Progenitor cell of endocrine pancreas (in vitro differentiated cells): Measurements from ENCODE around the gene MAN2B2. TPM values are rescaled to one million over a fixed set of nuclear protein-coding genes. Genes with fewer than 3 reads are reported as not detected.

Source experiments
- DNase-seq: peaks from one replicate; pipeline ENCODE4 v3.0.0; 2021; ENCODE audit warnings: low spot score; ENCODE audit not compliant: unreplicated experiment
- H3K27ac Mint-ChIP-seq: 2 replicates; pipeline ENCODE4 v1.8.0; 2021; ENCODE audit warnings: mild to moderate bottlenecking, moderate library complexity, mixed read lengths
- H3K27me3 Mint-ChIP-seq: 2 replicates; pipeline ENCODE4 v1.8.0; 2021; ENCODE audit warnings: mixed read lengths
- H3K36me3 Mint-ChIP-seq: 2 replicates; pipeline ENCODE4 v1.8.0; 2022; ENCODE audit warnings: mixed read lengths; ENCODE audit not compliant: insufficient read depth
- H3K4me1 Mint-ChIP-seq: 2 replicates; pipeline ENCODE4 v1.8.0; 2021; ENCODE audit warnings: low read depth, mixed read lengths
- H3K4me3 Mint-ChIP-seq: 2 replicates; pipeline ENCODE4 v1.8.0; 2021; ENCODE audit warnings: low read depth, mild to moderate bottlenecking, moderate library complexity, mixed read lengths
- H3K9me3 Mint-ChIP-seq: 2 replicates; pipeline ENCODE4 v1.8.0; 2021; ENCODE audit warnings: low read depth, mixed read lengths
- CTCF ChIP-seq: fragments of 200-600 bp; sonication (generic); IDR thresholded peaks from one replicate; pipeline ENCODE4 v1.5.0; 2021; ENCODE audit warnings: antibody characterized with exemption, mild to moderate bottlenecking; ENCODE audit not compliant: unreplicated experiment
- total RNA-seq: library from RNA; stranded (reverse); gene quantifications from 2 replicates; pipeline ENCODE4 v1.2.1, GENCODE V29; 2021

Gene MAN2B2
- total RNA-seq, 1 donor from 2014 or later: 25.4 TPM

DNA sequence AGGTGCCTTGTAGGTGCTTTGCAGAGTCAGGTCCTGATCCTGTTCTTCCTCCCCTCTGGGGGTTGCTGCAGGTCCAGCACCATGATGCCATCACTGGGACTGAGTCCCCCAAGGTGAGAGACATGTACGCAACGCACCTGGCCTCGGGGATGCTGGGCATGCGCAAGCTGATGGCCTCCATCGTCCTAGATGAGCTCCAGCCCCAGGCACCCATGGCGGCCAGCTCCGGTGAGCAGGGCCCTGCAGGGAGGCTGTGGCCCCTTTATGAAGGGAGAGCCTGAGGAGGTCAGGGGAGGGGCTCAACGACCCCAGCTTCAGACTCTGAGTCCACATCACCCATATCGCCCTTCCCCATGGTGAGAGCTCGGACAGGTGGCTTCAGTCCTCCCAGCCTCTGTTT lies 23.1 kb downstream of the MAN2B2 start:
- no peaks in the 10 kb centered on the region for H3K4me1 Mint-ChIP-seq
- no peaks in the 10 kb centered on the region for H3K9me3 Mint-ChIP-seq
- H3K4me3 Mint-ChIP-seq: no peak overlapping the region
- H3K27me3 Mint-ChIP-seq: no peaks in the 10 kb centered on the region
- no peak overlapping the region for H3K27ac Mint-ChIP-seq
- H3K36me3 Mint-ChIP-seq: peaks cover 8% of the 10 kb centered on the region
- DNase-seq: no peak
- TF ChIP-seq CTCF: no peak

DNA sequence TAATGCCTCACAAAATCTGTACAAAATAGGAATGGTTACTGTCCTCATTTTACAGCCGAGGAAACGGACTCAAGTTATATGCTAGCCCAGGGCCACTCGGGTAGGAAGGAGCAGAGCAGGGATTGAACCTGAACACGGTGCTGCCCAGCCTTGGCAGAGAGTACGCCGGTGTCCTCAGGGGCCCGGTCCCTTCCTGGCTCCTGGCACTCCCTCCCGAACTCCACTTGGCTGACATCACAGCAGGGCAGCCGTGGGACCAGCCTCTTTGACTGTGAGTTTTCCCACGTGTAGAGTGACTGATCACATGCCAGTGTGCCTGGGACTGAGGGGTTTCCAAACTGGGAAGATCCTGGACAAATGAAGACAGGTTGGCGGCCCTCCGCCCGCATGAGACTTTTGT lies 23.7 kb downstream of the MAN2B2 start:
- Mint-ChIP-seq H3K27me3 (no peaks in the 10 kb centered on the region), H3K4me1 (no peaks in the 10 kb centered on the region), H3K4me3 (no peak overlapping the region), H3K9me3 (no peaks in the 10 kb centered on the region), H3K27ac (no peak overlapping the region), H3K36me3 (peaks cover 11% of the 10 kb centered on the region)
- DNase-seq: no peak
- no peak for TF ChIP-seq CTCF

GRCh38 chr4:6601661-6602250 lies 26.8 kb downstream of the MAN2B2 start:
- Mint-ChIP-seq H3K4me3 (no peak overlapping the region), H3K4me1 (no peaks in the 10 kb centered on the region), H3K36me3 (peaks cover 30% of the 10 kb centered on the region), H3K9me3 (peaks cover 8% of the 10 kb centered on the region), H3K27ac (no peak overlapping the region), H3K27me3 (no peaks in the 10 kb centered on the region)
- no peak for DNase-seq
- no peak for TF ChIP-seq CTCF

- H3K27me3 Mint-ChIP-seq: no peaks in the 10 kb centered on the region
- peaks cover 8% of the 10 kb centered on the region for H3K9me3 Mint-ChIP-seq
- no peak for DNase-seq
- no peaks in the 10 kb centered on the region for H3K4me1 Mint-ChIP-seq
- no peak overlapping the region for H3K27ac Mint-ChIP-seq
- TF ChIP-seq CTCF: no peak
- no peak overlapping the region for H3K4me3 Mint-ChIP-seq
- peaks cover 32% of the 10 kb centered on the region for H3K36me3 Mint-ChIP-seq
Observed at GRCh38 chr4:6602289-6602688, 27.3 kb downstream of the MAN2B2 start.

GRCh38 chr4:6603128-6603527 lies 28.1 kb downstream of the MAN2B2 start:
- DNase-seq: no peak
- Mint-ChIP-seq H3K9me3 (peaks cover 8% of the 10 kb centered on the region), H3K4me3 (no peak overlapping the region), H3K4me1 (no peaks in the 10 kb centered on the region), H3K27ac (no peak overlapping the region), H3K36me3 (peaks cover 40% of the 10 kb centered on the region), H3K27me3 (no peaks in the 10 kb centered on the region)
- TF ChIP-seq CTCF: no peak
